ENCODE measurements around the gene NOX3.

Gene NOX3

GRCh38 chr6:155382338-155382685 is 73.3 kb downstream of the NOX3 start:
- H3K27me3 ChIP-seq (ENCODE audit: control insufficient read depth, low read length): no peaks in the 10 kb centered on the region
- no peaks in the 10 kb centered on the region for H3K9me2 ChIP-seq (replicated peaks; ENCODE audit: control insufficient read depth, low read length)

GRCh38 chr6:155381673-155382337 is 73.8 kb downstream of the NOX3 start:
- no peak overlapping the region; the same call in 1 of the 2 replicates for H3K27ac ChIP-seq (ENCODE audit: low read depth, low read length)
- H3K9me3 ChIP-seq (ENCODE audit: control insufficient read depth, insufficient read depth, low read length): peaks cover 16% of the 10 kb centered on the region; the same call in 1 of the 2 replicates
- no peak overlapping the region for H3K4me2 ChIP-seq (ENCODE audit: low read length)
- H4K20me1 ChIP-seq (ENCODE audit: control insufficient read depth, insufficient read depth, low read depth, low read length): no peaks in the 10 kb centered on the region
- no peak for TF ChIP-seq CTCF (IDR thresholded peaks at IDR 0.05; ENCODE audit: low read depth, low read length, poor library complexity, severe bottlenecking)
- no peak for TF ChIP-seq EZH2phosphoT487 (IDR thresholded peaks at IDR 0.05; ENCODE audit: borderline replicate concordance, low read length)
- H3K9me2 ChIP-seq (replicated peaks; ENCODE audit: control insufficient read depth, low read length): no peaks in the 10 kb centered on the region
- H3K4me1 ChIP-seq (ENCODE audit: control insufficient read depth, low read length): peaks cover 46% of the 10 kb centered on the region
- no peaks in the 10 kb centered on the region for H3K27me3 ChIP-seq (ENCODE audit: control insufficient read depth, low read length)
- H3K4me3 ChIP-seq (ENCODE audit: low read length): no peak overlapping the region
- peaks cover 5% of the 10 kb centered on the region; the same call in 1 of the 2 replicates for H3F3A ChIP-seq (ENCODE audit: control insufficient read depth, insufficient read depth)
- peaks cover 5% of the 10 kb centered on the region; the same call in 1 of the 2 replicates for H3K36me3 ChIP-seq (ENCODE audit: control insufficient read depth, low read length)
- H3K79me2 ChIP-seq (ENCODE audit: control insufficient read depth, low read length): no peaks in the 10 kb centered on the region

More at GRCh38 chr6:155382338-155382685, 73.3 kb downstream of the NOX3 start:
- peaks cover 5% of the 10 kb centered on the region; the same call in 1 of the 2 replicates for H3F3A ChIP-seq (ENCODE audit: control insufficient read depth, insufficient read depth)
- H4K20me1 ChIP-seq (ENCODE audit: control insufficient read depth, insufficient read depth, low read depth, low read length): no peaks in the 10 kb centered on the region
- H3K9me3 ChIP-seq (ENCODE audit: control insufficient read depth, insufficient read depth, low read length): peaks cover 15% of the 10 kb centered on the region; the same call in 1 of the 2 replicates
- H3K27ac ChIP-seq (ENCODE audit: low read depth, low read length): peak overlapping the region; percentile 24; the same call in 1 of the 2 replicates
- H3K79me2 ChIP-seq (ENCODE audit: control insufficient read depth, low read length): no peaks in the 10 kb centered on the region
- H3K4me3 ChIP-seq (ENCODE audit: low read length): no peak overlapping the region
- H3K4me1 ChIP-seq (ENCODE audit: control insufficient read depth, low read length): peaks cover 46% of the 10 kb centered on the region
- TF ChIP-seq EZH2phosphoT487 (IDR thresholded peaks at IDR 0.05; ENCODE audit: borderline replicate concordance, low read length) (no peak), CTCF (IDR thresholded peaks at IDR 0.05; ENCODE audit: low read depth, low read length, poor library complexity, severe bottlenecking) (no peak)
- H3K36me3 ChIP-seq (ENCODE audit: control insufficient read depth, low read length): peaks cover 3% of the 10 kb centered on the region; the same call in 1 of the 2 replicates
- no peak overlapping the region for H3K4me2 ChIP-seq (ENCODE audit: low read length)

- Histone ChIP-seq H3F3A (ENCODE audit: control insufficient read depth, insufficient read depth) (peaks cover 5% of the 10 kb centered on the region; the same call in 1 of the 2 replicates), H3K79me2 (ENCODE audit: control insufficient read depth, low read length) (no peaks in the 10 kb centered on the region), H3K27ac (ENCODE audit: low read depth, low read length) (no peak overlapping the region), H3K4me1 (ENCODE audit: control insufficient read depth, low read length) (peaks cover 47% of the 10 kb centered on the region), H3K27me3 (ENCODE audit: control insufficient read depth, low read length) (no peaks in the 10 kb centered on the region), H3K36me3 (ENCODE audit: control insufficient read depth, low read length) (peaks cover 9% of the 10 kb centered on the region; the same call in 1 of the 2 replicates), H3K9me3 (ENCODE audit: control insufficient read depth, insufficient read depth, low read length) (peaks cover 16% of the 10 kb centered on the region; the same call in 1 of the 2 replicates), H4K20me1 (ENCODE audit: control insufficient read depth, insufficient read depth, low read depth, low read length) (no peaks in the 10 kb centered on the region), H3K4me3 (ENCODE audit: low read length) (no peak overlapping the region), H3K4me2 (ENCODE audit: low read length) (no peak overlapping the region), H3K9me2 (replicated peaks; ENCODE audit: control insufficient read depth, low read length) (no peaks in the 10 kb centered on the region)
- TF ChIP-seq CTCF (IDR thresholded peaks at IDR 0.05; ENCODE audit: low read depth, low read length, poor library complexity, severe bottlenecking): peak; percentile 33
- TF ChIP-seq EZH2phosphoT487 (IDR thresholded peaks at IDR 0.05; ENCODE audit: borderline replicate concordance, low read length): no peak
Measured at GRCh38 chr6:155380666-155381332, 74.8 kb downstream of the NOX3 start.

Data from DOHH2 (cell line).